GM19193 (cell line): ENCODE data around the gene SPIB.

Experiments
- POLR2A ChIP-seq: IDR thresholded peaks from 4 replicates; pipeline ENCODE4 v1.6.1; 2011; ENCODE audit not compliant: insufficient read depth, insufficient read length; ENCODE audit errors: extremely low read depth

The SPIB gene

DNA sequence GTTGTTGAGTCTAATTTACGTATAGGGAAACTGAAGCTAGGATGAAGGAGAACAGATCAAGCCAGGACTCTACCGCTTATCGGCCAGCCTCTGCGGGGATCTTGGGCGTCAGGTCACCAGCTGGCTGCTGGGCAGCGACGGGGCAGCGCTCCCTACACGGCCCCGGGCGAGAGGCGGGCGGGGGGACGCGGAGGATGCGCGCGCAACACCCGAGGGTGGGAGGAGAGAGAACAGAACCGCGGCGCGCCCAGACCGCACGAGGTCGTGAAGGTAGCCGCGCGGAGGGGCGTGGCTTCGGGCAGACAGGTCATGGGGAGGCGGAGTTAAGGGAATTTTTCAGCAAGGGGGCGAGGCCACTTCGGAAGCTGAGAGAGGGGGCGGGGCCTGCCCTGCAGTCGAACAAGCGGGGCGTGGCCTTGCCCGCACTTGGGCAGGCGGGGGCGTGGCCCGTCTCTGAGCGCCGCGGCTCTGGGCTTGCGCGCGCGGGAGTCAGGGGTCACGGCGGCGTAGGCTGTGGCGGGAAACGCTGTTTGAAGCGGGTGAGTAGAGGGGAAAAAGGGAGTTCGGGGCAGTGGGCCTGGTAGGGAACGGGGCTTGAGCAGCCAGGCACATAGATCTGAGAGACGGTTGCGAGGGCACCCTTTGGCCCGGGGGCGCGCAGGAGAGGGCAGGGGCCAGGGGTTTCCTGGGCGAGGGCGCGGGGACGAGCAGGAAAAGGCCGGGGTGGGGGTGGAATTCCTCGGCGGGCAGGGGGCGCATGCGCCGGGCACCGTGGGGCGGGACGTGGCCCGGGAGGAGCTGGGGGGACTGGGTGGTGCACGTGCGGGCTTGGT lies 34.7 kb upstream of the SPIB start, which contains the start of gene POLD1:
Gene POLD1, plus strand, starts transcription at position 496 of the 833 bp plus-strand sequence. CDS start 14,505 bp downstream, outside the sequence.
- TF ChIP-seq POLR2A = peak; percentile 68

DNA sequence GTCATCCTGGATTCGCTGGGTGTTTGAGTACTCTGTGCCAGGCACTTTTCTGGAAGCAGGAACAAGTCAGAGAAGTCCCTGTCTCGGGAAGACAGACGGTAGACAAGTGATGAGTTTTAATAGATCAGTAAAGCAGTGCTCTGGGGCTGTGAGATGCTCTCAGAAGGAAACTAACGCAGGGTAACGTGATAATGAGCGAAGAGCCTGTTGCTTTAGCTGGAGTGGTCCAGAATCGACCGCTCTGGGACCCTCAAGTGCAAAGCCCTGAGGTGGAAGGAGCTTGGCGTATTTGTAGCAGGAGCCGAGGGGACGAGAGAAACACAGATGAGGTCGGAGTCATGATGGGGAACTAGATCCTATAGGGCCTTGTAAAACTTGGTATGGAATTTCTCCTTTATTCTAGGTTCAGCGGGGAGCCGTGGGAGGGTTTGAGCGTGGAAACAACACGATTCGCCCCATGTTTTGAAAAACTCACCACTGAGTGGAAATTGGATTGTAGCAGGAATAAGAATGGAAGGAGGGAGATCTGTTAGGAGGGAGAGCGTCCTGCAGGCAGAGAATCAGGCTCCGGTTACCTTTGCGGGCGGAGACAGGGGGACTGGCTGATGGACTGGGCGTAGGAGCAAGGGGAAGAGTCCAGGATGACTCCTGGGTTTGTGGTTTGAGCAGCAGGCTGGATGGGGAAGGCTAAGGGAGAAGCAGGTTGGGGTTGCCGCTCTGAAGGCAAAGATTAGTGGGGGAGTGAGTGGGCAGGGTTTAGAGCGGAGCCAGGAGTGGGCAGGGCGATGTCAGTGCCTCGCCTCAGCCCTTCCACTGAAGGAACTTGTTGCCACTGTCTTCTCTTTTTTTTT lies 33.8 kb upstream of the SPIB start:
- TF ChIP-seq POLR2A = no peak

GRCh38 chr19:50387176-50387867 lies 31.4 kb upstream of the SPIB start:
- TF ChIP-seq POLR2A = no peak

GRCh38 chr19:50387868-50388245 lies 30.9 kb upstream of the SPIB start:
- TF ChIP-seq POLR2A = no peak

DNA sequence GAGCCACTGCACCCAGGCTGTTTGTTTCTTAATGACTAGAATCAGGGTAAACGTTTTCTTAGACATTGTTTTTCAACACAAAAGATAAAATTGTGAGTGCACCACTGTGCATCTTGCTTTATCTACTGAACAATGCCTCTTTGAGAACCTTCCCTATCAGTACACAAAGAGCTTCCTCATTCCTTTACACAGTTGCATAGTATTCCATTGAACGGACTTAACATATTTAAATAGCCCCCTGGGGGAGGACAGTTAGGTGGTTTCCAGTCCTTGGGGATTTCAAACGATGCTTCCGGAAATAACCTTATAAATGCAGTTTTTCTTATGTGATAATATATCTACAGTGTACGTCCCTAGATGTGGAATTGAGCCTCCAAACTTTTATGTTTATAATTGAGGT lies 26.0 kb upstream of the SPIB start:
- TF ChIP-seq POLR2A = no peak

DNA sequence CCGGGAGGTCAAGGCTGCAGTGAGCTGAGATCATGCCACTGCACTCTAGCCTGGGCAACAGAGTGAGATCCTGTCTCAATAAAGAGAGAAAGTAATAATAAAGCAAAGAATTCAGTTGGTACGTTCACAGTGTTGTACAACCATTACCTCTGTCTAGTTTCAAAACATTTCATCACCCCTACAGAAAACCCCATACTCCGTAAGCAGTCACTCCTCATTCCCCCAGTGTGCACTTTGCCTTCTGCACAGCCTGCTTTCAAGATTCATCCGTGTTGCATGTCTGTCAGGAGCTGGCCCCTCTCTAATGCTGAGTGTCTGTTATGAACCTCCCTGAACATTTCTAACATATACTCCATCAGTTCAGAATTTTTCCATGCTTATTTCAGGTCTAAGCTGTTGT lies 25.1 kb upstream of the SPIB start:
- TF ChIP-seq POLR2A = no peak

DNA sequence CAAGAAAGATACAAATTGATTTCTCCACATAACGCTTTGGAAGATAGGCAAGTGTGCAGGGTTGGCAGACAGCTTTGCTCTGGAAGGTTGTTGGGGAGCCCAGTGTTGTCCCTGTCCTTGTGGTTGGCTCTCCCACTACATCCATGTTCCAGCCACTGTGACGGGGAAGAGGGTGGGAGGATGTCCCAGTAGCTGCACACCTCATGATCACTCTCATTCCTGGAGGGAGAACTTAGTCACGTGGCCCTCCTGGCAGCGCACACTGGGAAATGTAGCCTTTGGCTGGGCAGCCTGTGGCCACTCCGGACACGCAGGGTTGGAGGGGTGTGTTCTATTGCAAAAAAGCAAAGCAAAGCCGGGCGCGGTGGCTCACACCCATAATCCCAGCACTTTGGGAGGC lies 24.7 kb upstream of the SPIB start:
- no peak for TF ChIP-seq POLR2A

- no peak for TF ChIP-seq POLR2A
Measured at GRCh38 chr19:50398675-50399367, 19.9 kb upstream of the SPIB start.

DNA sequence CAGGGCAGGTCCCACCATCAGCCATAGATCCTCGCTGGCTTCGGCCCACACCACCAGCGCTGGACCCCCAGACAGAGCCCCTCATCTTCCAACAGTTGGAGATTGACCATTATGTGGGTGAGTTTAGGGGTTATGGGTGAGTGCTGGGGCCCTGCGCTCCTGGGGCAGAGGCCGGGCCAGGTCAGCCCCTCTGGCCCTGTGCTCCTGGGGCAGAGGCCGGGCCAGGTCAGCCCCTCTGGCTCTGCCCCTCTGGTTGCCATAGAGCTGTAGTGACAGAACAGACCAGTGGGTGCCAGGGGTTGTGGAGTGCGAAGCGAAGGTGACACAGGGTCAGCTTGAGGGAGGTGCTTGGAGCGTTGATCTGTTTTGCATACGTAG lies 19.4 kb upstream of the SPIB start:
- no peak for TF ChIP-seq POLR2A

DNA sequence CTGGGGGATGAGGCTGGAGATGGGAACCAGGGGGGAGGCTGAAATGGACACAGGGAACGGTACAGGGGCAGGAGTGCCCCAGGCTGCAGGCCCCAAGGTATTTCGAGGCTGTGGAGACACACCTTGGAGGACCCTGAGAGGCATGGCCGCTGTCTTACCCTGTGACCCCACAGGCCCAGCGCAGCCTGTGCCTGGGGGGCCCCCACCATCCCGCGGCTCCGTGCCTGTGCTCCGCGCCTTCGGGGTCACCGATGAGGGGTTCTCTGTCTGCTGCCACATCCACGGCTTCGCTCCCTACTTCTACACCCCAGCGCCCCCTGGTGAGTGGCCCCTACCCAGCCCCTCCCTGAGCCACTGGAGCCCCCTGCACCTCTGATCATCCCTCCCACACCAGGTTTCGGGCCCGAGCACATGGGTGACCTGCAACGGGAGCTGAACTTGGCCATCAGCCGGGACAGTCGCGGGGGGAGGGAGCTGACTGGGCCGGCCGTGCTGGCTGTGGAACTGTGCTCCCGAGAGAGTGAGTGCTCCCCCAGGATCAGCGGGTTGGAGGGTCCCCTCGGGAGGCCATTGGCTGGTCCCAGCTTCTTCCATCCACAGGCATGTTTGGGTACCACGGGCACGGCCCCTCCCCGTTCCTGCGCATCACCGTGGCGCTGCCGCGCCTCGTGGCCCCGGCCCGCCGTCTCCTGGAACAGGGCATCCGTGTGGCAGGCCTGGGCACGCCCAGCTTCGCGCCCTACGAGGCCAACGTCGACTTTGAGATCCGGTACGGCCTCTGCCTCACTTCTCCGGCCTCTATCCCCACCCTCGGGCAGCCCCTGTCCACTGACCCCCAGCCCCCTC lies 16.9 kb upstream of the SPIB start:
- TF ChIP-seq POLR2A = no peak

DNA sequence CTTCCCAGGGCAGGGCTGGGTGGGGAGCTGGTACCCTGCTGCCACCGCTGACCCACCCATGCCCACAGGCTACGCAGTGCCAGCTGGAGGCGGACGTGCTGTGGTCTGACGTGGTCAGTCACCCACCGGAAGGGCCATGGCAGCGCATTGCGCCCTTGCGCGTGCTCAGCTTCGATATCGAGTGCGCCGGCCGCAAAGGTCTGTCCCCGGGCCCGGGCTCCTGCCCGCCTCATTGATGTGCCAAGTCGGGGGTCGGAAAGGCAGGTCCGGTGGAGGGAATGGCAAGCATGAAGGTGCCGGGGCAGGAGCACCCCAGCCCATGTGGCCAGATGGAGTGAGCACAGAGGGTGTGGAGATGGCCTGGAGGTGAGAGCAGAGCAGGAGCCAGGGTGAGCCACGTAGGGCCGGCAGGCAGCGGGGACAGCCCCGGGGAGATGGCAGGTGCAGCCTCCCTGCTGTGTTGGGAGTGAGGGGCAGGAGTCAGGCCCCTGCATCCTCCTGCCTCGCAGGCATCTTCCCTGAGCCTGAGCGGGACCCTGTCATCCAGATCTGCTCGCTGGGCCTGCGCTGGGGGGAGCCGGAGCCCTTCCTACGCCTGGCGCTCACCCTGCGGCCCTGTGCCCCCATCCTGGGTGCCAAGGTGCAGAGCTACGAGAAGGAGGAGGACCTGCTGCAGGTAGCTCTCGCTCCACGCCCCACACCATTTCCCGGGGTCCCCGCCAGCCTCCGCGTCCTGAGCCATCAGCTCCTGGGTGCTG lies 16.0 kb upstream of the SPIB start:
- no peak for TF ChIP-seq POLR2A

GRCh38 chr19:50406156-50406820 lies 12.4 kb upstream of the SPIB start:
- TF ChIP-seq POLR2A = no peak

GRCh38 chr19:50406829-50407228 lies 11.9 kb upstream of the SPIB start:
- TF ChIP-seq POLR2A = no peak
